HG03135 (cell line): Measurements from ENCODE around the gene CSGALNACT2.

Experiments
- ATAC-seq: cut with Tn5 transposase; IDR thresholded peaks from one replicate; pipeline ENCODE4 v1.9.1; 2021; ENCODE audit warnings: mild to moderate bottlenecking, moderate library complexity; ENCODE audit not compliant: unreplicated experiment

CSGALNACT2 gene

DNA sequence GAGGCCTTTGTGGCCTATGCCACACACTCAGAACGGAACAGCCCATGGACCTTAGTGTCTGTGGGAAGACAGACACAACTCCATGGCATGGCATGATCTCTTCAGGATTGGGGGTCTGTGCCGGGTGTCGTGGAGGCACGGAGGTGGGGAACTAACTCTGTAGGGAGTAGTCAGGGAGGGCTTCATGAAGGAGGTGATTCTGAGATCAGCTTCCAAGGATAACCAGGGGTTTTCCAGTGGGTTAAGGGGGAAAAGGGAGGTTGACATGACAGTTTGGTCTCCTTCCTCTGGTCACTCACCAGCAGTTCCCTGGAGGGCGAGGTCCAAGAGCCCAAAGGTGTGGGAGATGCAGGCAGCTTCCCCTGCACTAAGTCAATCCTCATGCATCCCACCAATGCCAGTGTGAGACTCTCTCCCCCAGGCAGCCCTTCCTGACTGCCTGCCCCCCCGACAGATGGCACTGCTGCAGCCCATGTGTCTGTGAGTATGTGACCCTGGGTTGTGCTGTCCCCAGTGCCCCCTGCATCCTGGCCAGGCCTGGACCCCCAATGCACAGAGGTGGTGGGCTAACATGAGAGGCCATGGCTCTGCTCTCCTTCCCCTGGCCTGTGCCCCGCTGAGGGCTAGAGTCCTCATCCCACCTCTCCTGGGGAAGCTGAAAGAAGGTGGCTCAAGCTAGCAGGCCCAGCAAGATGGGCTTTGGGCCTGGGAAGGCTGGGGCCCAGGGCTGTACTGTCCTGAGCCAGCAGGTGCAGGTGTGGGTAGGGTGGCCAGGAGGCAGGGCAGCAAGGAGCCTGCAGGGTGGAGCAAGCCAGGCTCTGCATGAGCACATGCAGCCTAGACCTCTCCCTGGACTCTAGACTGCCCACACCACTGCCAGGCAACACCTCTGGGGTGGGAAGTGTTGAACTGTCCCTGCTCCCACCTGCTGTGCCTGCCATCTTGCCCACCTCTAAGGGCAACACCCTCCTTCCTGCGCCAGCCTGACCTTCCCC is 88.9 kb downstream of the CSGALNACT2 start:
- no peak for ATAC-seq

DNA sequence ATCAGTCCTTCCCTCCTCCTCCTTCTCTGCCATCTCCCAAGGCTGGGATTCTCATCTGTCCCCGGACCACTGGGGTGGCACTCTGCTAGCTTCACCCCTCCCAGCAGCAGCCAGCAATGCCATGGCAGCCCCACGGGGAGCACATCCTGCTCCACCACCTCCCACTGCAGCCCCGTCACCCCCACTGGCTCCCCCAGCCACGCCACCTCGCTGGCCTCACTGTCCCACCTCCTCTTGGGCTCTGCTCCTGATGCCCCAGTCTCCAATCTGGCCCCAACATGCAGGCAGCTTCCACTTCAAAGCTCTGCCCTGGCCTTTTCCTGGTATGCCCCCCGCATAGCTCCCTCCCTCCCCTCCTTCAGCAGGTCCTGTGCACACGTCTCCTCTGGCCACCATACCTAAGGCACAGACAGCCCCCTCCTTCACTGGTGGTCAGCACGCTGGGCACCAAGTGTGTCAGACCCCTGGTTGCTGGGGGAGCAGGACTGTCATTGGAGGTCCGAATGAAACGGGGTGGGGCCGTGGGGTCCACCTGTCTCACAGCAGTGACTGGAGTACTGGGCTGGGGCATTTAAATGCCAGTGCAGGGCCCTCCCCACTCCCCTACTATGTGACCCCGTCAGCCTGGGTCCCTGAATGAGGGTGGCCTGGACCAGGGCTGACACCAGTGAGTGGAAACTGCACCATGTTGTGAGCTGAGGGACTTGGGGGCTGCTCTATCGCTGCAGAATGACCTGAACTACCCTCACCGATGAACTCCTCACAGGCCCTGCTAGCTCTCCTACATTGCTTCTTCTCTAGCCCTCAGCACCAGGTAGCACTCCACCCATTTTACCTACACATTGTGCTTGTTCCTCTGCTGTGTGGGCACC is 89.9 kb downstream of the CSGALNACT2 start:
- no peak for ATAC-seq

DNA sequence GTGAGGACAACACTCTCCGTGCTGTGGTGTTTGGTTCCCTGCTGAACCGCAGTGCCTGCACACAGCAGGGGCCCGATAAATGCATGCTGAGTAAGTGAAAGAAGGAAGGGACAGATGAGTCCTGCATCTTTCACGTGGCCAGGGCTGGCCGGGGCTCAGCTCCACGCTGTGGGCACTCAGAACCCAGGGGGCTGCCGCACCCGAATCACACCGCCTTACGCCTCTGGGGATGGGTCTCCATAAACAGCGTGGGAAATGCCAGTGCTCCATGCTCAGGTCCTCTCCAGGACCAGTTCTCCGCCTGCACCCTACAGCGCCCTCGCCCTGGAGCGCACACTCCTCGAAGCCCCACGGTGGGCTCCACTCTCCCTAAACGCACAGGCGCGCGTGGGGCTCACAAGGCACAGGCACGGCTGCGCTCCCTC is 90.5 kb downstream of the CSGALNACT2 start:
- no peak for ATAC-seq

DNA sequence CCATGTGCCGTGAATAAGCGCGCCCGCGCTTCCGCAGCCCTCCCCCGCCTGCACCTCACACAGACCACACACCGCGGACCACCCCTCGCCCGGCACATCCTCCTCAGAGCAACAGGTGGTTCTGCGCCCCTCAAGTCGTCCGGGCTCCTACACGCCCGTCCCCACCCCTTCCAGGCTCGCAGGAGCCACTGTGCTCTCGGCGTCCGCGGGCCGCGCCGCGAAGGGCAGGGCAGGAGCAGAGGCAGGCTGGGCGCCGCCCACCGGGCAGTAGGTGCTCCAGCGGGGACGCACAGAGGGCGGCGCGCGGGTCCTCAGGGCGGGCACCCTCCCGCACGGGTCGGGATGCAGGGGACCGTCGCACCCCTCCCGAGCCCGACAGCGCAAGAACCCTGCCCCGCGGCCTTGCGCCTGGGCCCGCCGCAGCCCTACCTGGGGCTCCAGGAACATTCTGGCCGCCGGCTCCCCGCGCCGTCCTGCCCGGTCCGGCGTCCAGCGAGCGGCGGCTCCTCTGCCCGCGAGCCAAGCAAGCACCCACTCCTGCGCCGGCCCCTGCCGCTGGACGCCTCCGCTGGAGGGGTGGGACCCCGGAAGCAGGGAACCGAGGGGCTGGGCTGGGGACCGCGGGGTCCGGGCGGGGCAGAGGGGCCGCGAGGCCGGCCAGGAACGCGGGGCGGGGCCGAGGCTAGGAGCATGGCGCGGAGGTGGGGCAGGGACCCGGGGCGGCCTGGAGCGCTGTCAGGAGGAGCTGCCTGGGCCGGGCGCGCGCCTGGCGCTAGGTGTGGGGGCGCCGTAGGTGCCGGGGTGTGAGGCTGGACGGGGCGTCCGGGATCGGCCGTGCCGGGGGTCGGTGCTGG is 91.2 kb downstream of the CSGALNACT2 start:
- no peak for ATAC-seq

DNA sequence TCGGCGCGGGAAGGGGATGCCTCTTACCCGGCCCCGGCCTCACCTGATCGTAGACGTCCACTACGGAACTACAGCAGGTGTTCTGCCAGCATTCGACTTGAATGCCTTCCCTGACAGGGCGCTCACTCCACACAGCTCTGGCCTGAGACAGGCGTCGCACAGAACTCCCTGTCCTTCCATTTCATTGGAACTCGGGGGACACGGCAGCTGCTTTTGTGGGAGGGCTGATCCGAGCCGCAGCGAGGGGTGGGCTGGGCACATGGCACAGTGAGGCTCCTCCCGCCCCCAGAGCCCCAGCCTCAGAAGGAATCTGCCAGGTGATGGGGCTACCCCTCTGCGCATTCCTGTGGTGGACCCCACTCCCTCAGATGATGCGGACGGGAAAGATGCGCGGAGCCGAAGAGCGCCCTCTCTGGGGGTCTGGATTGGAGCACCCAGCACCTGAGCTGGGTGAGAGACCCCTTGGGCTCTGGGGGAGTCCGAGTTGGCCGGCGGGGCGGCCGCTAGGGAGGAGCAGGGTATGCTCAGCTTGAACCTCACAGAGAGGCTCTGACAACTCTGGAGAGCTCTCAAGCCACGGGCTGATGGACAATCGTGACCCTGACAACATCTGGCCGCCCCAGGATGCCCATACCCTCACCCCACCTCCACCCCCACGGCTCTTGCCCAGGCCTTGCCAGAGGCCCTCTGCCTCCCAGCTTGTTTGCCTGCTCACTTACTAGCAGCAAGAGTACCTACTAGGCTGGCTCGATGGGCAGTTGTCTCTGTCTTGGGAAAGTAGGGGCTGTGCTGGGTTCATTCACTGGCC is 92.1 kb downstream of the CSGALNACT2 start:
- no peak for ATAC-seq

DNA sequence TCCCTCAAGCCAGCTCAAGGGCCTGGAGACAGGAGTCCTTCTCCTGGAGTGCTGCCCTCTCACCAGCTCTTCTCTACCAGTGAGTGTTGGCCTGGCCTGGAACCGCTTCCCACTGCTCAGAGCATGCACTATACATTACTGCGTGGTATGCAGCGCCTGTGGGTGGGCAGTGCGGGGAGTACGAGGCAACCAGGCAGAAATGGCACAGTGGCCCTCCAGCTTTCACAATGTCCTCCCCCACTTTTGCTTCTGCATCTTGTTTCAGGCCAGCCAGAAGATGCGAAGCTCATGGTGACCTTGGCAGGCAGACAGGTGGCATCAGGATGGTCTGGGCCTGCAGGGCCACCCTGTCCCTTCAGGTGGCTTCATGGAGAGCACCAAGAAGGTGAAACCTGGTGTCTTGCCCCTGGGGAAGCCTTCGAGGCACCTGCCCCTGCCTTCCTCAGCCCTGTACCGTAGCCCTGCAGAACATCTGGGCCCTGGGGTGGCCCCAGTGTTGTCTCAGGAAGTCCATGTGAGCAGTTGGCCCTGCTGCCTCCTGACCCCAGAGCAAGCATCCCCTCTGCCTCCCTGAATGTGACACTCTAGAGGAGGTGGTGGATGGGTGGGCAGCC is 92.8 kb downstream of the CSGALNACT2 start:
- ATAC-seq: no peak

DNA sequence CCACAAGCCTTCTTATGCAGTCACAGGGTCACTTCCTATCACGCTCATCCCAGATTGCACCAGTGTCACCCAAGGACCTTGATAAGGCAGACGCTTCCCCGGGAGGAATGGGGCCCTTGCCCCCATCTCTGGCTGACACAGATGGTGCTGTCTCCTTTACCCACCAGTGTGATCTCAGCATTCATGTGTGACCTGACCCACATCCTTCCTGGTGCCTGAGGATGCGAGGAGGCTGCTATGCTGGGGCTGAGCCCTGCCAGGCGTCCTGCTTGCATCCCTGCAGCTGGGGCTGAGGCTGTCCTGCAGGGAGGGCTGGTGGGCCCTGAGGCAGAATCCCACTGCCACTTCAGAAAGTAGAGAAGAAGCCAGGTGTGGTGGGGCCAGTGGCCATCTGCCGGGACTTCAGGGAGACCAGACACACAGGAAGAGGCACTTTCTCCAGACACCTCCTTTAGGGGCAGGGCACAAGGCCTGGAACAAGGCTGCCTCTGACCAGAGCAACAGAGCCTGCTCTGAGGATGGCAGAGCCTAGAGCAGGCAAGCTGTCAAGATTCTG is 93.4 kb downstream of the CSGALNACT2 start:
- no peak for ATAC-seq

DNA sequence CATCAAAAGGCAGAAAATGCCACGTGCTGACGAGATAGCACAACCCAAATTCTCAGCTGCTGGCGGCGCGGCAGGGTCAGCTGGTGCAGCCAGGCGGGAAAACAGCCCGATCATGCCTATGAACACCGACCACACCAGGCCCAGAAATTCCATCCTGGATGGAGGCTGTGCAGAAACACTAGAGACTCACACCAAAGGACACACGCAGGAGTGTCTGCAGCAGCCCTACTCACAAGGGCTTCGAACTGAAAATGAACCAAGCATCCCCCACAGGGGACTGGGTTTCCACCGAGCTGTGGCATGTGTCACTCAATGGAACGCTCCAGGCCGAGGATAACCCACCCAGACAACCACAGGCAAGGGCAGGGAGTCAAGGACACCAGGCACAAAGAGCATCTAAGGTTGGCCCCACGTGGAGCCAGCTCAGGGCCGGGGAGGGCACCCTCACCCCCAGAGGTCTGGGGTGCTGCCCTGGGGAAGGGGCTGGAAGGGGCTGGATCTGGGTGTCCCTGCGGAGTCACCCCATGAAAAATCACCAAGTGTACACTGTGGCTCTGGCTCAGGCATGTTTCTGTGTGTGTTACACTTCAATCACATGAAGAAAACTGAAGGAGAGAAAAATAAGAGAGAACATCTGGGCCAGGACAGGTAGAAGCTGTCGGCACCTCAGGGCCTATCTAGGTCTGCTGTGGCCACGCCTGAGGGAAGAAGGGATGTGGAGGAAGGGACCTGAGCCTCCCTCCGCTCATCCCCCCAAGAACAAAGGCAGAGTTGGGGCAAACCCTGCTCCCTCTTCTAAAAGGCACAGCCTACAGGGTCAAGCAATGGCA is 95.6 kb downstream of the CSGALNACT2 start:
- no peak for ATAC-seq

DNA sequence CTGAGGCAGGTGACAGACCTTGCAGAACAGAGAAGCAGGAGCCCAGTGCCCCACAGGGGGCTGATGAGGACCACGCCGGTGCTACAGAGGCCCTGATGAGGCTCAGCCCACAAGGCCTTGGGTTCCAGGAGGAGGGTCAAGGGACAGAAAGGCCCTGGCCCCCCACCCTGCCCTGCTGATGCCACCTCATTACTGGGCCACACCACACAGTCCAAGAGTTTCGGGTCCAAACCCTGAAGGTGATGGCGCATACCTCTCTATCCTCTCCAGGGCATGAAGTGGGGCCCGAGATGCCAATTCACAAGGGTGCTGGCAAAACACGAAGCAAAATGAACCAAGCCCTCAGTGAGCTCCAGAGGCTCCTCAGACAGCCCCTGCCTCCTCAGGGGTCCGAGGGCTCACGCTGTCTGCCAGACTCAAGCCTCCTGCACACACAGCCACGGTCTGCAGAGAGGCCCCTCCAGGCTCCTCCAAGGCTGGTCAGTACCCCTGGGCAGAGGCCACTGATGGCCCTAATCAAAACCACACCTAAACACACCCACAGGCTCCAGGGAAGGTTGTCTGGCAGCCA is 96.3 kb downstream of the CSGALNACT2 start:
- ATAC-seq: no peak
